ENCODE measurements around the gene HK1. TPM values are rescaled to one million over a fixed set of nuclear protein-coding genes. Genes with fewer than 3 reads are reported as not detected.

The HK1 gene
- polyA plus RNA-seq, 2 donors = 52.1 to 105 TPM

- Histone ChIP-seq H3K4me1 (ENCODE audit: control insufficient read depth in 2 of 2, insufficient read depth in 2 of 2, low read length in 1 of 2) (peaks cover under 1 to 5% of the 10 kb centered on the region in 2 donors), H3K9me3 (ENCODE audit: control insufficient read depth in 2 of 2, insufficient read depth in 1 of 2, low read depth in 1 of 2, low read length in 1 of 2) (no peaks in the 10 kb centered on the region), H3K27me3 (ENCODE audit: control insufficient read depth in 1 of 2, insufficient read depth in 2 of 2, low read length in 2 of 2) (no peaks in the 10 kb centered on the region), H3K4me3 (ENCODE audit: low read depth in 1 of 2, low read length in 2 of 2) (peak overlapping the region; percentile 19 to 41), H3K27ac (ENCODE audit: low read depth in 2 of 2, low read length in 1 of 2) (peak overlapping the region; percentile 55 to 84), H3K36me3 (ENCODE audit: control insufficient read depth in 2 of 2, insufficient read depth in 2 of 2, low read length in 1 of 2) (no peaks in the 10 kb centered on the region)
- 75 to 86% methylated on average over 20 of the region's 20 CpGs for WGBS, 2 donors
Observed at GRCh38 chr10:69414036-69415018, 136.0 kb downstream of the HK1 start.

- Histone ChIP-seq H3K9me3 (ENCODE audit: control insufficient read depth in 2 of 2, insufficient read depth in 1 of 2, low read depth in 1 of 2, low read length in 1 of 2) (no peaks in the 10 kb centered on the region), H3K4me3 (ENCODE audit: low read depth in 1 of 2, low read length in 2 of 2) (peak overlapping the region; percentile 19 to 41), H3K4me1 (ENCODE audit: control insufficient read depth in 2 of 2, insufficient read depth in 2 of 2, low read length in 1 of 2) (peaks cover 2 to 5% of the 10 kb centered on the region in 2 donors), H3K27ac (ENCODE audit: low read depth in 2 of 2, low read length in 1 of 2) (peak overlapping the region; percentile 55 to 84), H3K27me3 (ENCODE audit: control insufficient read depth in 1 of 2, insufficient read depth in 2 of 2, low read length in 2 of 2) (no peaks in the 10 kb centered on the region), H3K36me3 (ENCODE audit: control insufficient read depth in 2 of 2, insufficient read depth in 2 of 2, low read length in 1 of 2) (no peaks in the 10 kb centered on the region)
- WGBS, 2 donors = 80 to 83% methylated on average over 13 of the region's 13 CpGs
Observed at GRCh38 chr10:69415049-69415448, 136.8 kb downstream of the HK1 start.

GRCh38 chr10:69415951-69416350 lies 137.7 kb downstream of the HK1 start:
- H3K9me3 ChIP-seq (ENCODE audit: control insufficient read depth in 2 of 2, insufficient read depth in 1 of 2, low read depth in 1 of 2, low read length in 1 of 2) = no peaks in the 10 kb centered on the region
- peak overlapping the region; percentile 9 to 41 for H3K4me3 ChIP-seq (ENCODE audit: low read depth in 1 of 2, low read length in 2 of 2)
- no peaks in the 10 kb centered on the region for H3K36me3 ChIP-seq (ENCODE audit: control insufficient read depth in 2 of 2, insufficient read depth in 2 of 2, low read length in 1 of 2)
- peaks cover 2 to 4% of the 10 kb centered on the region in 2 donors for H3K4me1 ChIP-seq (ENCODE audit: control insufficient read depth in 2 of 2, insufficient read depth in 2 of 2, low read length in 1 of 2)
- H3K27me3 ChIP-seq (ENCODE audit: control insufficient read depth in 1 of 2, insufficient read depth in 2 of 2, low read length in 2 of 2) = no peaks in the 10 kb centered on the region
- 84 to 85% methylated on average over 10 of the region's 10 CpGs for WGBS, 2 donors
- H3K27ac ChIP-seq (ENCODE audit: low read depth in 2 of 2, low read length in 1 of 2) = peak overlapping the region; percentile 40 to 80

GRCh38 chr10:69416695-69417094 lies 138.4 kb downstream of the HK1 start, which contains the start of gene TACR2:
TACR2 (minus strand) TSS chr10:69416918; CDS start chr10:69416323, 595 bp downstream.
- Histone ChIP-seq H3K4me3 (ENCODE audit: low read depth in 1 of 2, low read length in 2 of 2) (peak within 1 kb of the TSS; percentile 9 to 41), H3K9me3 (ENCODE audit: control insufficient read depth in 2 of 2, insufficient read depth in 1 of 2, low read depth in 1 of 2, low read length in 1 of 2) (no peaks in the 10 kb centered on the region), H3K27ac (ENCODE audit: low read depth in 2 of 2, low read length in 1 of 2) (peak within 1 kb of the TSS; percentile 40 to 80), H3K4me1 (ENCODE audit: control insufficient read depth in 2 of 2, insufficient read depth in 2 of 2, low read length in 1 of 2) (peaks cover 2% of the 10 kb centered on the region in 2 donors), H3K27me3 (ENCODE audit: control insufficient read depth in 1 of 2, insufficient read depth in 2 of 2, low read length in 2 of 2) (no peaks in the 10 kb centered on the region), H3K36me3 (ENCODE audit: control insufficient read depth in 2 of 2, insufficient read depth in 2 of 2, low read length in 1 of 2) (no peaks in the 10 kb centered on the region)
- WGBS, 2 donors = 50 to 52% methylated on average over 10 of the region's 10 CpGs

- Histone ChIP-seq H3K36me3 (ENCODE audit: control insufficient read depth in 2 of 2, insufficient read depth in 2 of 2, low read length in 1 of 2) (no peaks in the 10 kb centered on the region), H3K27me3 (ENCODE audit: control insufficient read depth in 1 of 2, insufficient read depth in 2 of 2, low read length in 2 of 2) (no peaks in the 10 kb centered on the region), H3K9me3 (ENCODE audit: control insufficient read depth in 2 of 2, insufficient read depth in 1 of 2, low read depth in 1 of 2, low read length in 1 of 2) (no peaks in the 10 kb centered on the region), H3K4me3 (ENCODE audit: low read depth in 1 of 2, low read length in 2 of 2) (no peak overlapping the region), H3K4me1 (ENCODE audit: control insufficient read depth in 2 of 2, insufficient read depth in 2 of 2, low read length in 1 of 2) (peaks cover 3 to 7% of the 10 kb centered on the region in 2 donors), H3K27ac (ENCODE audit: low read depth in 2 of 2, low read length in 1 of 2) (peak overlapping the region in 1 of 2 donors; percentile 69)
- WGBS, 2 donors = 75 to 80% methylated on average over 11 of the region's 11 CpGs
Observed at GRCh38 chr10:69417542-69417941, 139.2 kb downstream of the HK1 start.

GRCh38 chr10:69418052-69418752 lies 139.9 kb downstream of the HK1 start:
- no peaks in the 10 kb centered on the region for H3K9me3 ChIP-seq (ENCODE audit: control insufficient read depth in 2 of 2, insufficient read depth in 1 of 2, low read depth in 1 of 2, low read length in 1 of 2)
- no peak overlapping the region for H3K4me3 ChIP-seq (ENCODE audit: low read depth in 1 of 2, low read length in 2 of 2)
- H3K36me3 ChIP-seq (ENCODE audit: control insufficient read depth in 2 of 2, insufficient read depth in 2 of 2, low read length in 1 of 2) = no peaks in the 10 kb centered on the region
- peaks cover 3 to 7% of the 10 kb centered on the region in 2 donors for H3K4me1 ChIP-seq (ENCODE audit: control insufficient read depth in 2 of 2, insufficient read depth in 2 of 2, low read length in 1 of 2)
- H3K27me3 ChIP-seq (ENCODE audit: control insufficient read depth in 1 of 2, insufficient read depth in 2 of 2, low read length in 2 of 2) = no peaks in the 10 kb centered on the region
- H3K27ac ChIP-seq (ENCODE audit: low read depth in 2 of 2, low read length in 1 of 2) = peak overlapping the region in 1 of 2 donors; percentile 84
- WGBS, 2 donors = 64 to 68% methylated on average over 8 of the region's 8 CpGs

- Histone ChIP-seq H3K27me3 (ENCODE audit: control insufficient read depth in 1 of 2, insufficient read depth in 2 of 2, low read length in 2 of 2) (no peaks in the 10 kb centered on the region), H3K27ac (ENCODE audit: low read depth in 2 of 2, low read length in 1 of 2) (peak overlapping the region in 1 of 2 donors; percentile 51), H3K4me1 (ENCODE audit: control insufficient read depth in 2 of 2, insufficient read depth in 2 of 2, low read length in 1 of 2) (peaks cover 3 to 6% of the 10 kb centered on the region in 2 donors), H3K36me3 (ENCODE audit: control insufficient read depth in 2 of 2, insufficient read depth in 2 of 2, low read length in 1 of 2) (no peaks in the 10 kb centered on the region), H3K9me3 (ENCODE audit: control insufficient read depth in 2 of 2, insufficient read depth in 1 of 2, low read depth in 1 of 2, low read length in 1 of 2) (no peaks in the 10 kb centered on the region), H3K4me3 (ENCODE audit: low read depth in 1 of 2, low read length in 2 of 2) (no peak overlapping the region)
- WGBS, 2 donors = 87 to 89% methylated on average over 18 of the region's 18 CpGs
Observed at GRCh38 chr10:69419096-69419743, 140.9 kb downstream of the HK1 start.

- no peaks in the 10 kb centered on the region for H3K9me3 ChIP-seq (ENCODE audit: control insufficient read depth in 2 of 2, insufficient read depth in 1 of 2, low read depth in 1 of 2, low read length in 1 of 2)
- H3K36me3 ChIP-seq (ENCODE audit: control insufficient read depth in 2 of 2, insufficient read depth in 2 of 2, low read length in 1 of 2) = no peaks in the 10 kb centered on the region
- WGBS, 2 donors = 74 to 85% methylated on average over 11 of the region's 11 CpGs
- H3K27ac ChIP-seq (ENCODE audit: low read depth in 2 of 2, low read length in 1 of 2) = peak overlapping the region in 1 of 2 donors; percentile 51
- no peak overlapping the region for H3K4me3 ChIP-seq (ENCODE audit: low read depth in 1 of 2, low read length in 2 of 2)
- H3K4me1 ChIP-seq (ENCODE audit: control insufficient read depth in 2 of 2, insufficient read depth in 2 of 2, low read length in 1 of 2) = peaks cover 3 to 6% of the 10 kb centered on the region in 2 donors
- no peaks in the 10 kb centered on the region for H3K27me3 ChIP-seq (ENCODE audit: control insufficient read depth in 1 of 2, insufficient read depth in 2 of 2, low read length in 2 of 2)
Observed at GRCh38 chr10:69419744-69420126, 141.4 kb downstream of the HK1 start.
